ENCODE results near the gene CDH13. TPM values are rescaled to one million over a fixed set of nuclear protein-coding genes. Genes with fewer than 3 reads are reported as not detected.
A peak's percentile ranks its signal among the peaks of the same experiment; 100 is the strongest.

Gene CDH13
- total RNA-seq, 1 donor from 2014 or later, result 2.0 TPM

DNA sequence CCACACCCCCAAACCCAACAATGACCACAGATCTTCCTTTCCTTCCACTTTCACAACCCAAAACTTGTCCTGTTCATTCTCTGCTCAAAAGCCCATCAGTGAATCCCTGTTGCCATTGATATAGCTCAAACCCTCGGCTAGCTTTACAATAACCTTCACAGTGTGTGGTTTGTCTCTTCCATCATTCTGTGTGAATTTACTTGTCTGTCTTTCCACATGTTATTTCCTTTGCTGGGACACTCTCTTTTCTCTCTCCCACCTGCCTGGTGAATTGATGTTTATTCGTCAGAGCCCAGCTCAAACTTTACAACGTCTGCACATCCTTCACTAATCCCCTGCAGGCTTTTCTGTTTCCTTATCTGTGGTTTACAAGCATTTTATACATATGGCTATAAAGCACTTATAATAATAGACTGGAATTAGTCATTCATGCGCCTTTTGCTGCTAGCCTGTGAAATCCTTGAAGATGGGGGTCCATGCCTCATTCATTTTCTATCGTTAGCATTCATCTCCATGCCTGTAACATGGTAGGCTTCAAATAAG is 114.4 kb downstream of the CDH13 start:
- no peak for DNase-seq (ENCODE audit: low spot score)

GRCh38 chr16:82744958-82745357 is 118.2 kb downstream of the CDH13 start:
- DNase-seq (ENCODE audit: low spot score), result no peak

DNA sequence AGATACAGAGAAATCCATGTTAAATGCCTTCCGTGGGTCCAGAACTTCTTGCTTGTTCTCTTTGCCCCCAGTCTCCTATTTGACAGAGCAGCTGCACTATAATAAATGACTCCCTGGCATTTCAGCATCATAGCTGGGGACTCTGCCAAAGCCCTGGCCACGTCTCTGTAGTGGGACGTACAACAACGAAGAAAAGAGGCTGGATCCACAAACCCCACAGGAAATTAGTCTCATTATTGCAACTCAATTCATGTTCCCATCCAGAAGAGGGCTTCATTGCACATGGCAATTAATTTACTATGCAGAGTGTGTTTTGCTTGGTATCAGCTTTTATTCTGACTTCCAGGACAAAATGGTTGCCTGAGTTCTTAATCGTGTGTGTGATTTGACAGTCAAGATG is 121.3 kb downstream of the CDH13 start:
- DNase-seq (ENCODE audit: low spot score), result no peak

DNA sequence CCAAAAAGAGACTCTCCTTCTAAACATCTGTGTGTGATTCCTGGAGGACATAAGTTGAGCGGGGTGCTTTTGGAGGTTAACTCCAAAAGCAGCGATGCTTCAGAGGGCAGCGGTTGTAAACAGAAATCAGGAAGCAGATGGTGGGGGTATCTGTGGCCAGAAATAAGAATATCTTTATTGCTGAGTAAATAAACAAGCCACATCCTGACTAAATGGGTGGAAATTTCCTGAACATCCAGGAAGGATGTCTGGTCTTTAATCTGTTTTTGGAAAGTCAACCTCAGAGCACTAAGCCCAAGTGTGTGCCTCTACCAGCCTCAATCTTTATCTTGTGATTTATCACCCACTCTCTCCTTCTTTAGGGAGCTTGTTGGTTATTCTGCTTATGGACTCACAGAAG is 123.3 kb downstream of the CDH13 start:
- DNase-seq (ENCODE audit: low spot score), result no peak

DNA sequence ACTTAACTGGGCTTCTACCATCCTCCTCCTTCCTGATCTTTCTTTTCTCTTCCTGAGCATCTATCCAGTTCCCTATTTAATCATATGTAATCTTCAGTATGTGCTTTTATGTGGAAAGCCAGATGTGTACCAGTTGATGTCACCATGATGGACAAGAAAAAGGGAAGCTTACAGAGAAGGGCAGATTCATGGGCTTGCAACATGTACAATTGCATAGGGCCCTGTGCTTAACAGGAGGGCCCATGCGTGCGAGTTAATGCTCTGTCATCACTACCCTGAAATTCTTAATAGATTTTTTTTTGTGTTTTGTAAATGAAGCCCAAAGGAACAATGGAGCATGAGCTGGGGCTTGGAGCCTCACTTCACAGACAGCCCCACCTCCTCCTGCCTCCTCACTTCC is 124.3 kb downstream of the CDH13 start:
- no peak for DNase-seq (ENCODE audit: low spot score)

DNA sequence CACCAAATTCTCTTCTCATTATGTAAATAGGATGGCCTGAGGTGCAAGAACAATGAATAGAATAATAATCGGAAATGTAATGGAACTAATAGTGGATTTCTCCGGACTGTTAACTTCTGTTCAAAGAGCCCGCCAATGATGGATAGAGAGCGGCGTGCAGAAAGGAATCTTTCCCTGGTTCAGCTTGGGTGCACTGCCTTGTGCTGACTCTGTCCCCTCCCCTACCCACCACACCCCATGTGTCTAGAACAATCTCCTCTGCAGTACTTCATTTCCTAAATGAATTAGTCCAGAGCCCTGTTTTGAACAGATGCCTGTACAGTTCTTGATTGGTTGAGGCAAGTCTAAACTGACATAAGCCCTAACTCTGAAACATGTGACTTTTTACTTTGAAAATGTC is 125.4 kb downstream of the CDH13 start:
- no peak for DNase-seq (ENCODE audit: low spot score)

- DNase-seq (ENCODE audit: low spot score), result no peak
Observed at GRCh38 chr16:82753821-82754220, 127.1 kb downstream of the CDH13 start.

DNA sequence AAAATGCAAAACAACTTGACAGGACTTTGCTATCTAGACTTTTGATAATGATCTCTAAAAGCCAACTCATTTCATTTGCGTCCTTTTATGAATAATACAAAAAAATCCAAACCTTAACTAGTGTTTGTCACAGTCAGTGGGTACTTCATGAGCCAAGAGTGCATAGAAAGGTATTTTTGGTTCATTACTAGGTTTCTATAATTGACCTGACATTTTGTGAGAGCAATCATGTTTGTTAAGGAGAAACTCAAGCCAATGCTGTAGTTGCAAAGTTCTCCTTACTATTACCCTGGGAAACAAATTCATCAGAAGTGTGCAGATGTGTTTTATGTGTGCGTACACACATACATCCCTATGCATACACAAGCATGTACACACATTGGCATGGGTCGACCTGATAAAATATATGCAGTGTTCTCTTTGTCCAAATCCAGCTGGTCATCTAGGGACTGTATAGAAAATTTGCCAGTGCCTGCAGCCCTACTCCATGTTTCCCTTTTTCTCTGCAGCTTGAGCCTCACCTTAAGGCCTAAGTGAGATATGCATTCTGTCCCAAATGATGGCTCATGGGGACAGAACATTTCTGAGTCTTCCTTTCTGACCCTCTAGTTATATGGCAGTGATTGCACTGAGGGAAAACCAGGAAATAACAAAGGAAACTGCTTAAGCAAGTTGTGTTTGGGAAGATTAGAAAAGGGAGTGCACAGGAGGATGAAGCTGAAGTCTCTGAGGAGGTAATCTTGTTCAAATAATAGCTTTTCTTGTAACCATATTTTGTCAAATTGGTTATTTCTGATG is 128.1 kb downstream of the CDH13 start:
- DNase-seq (ENCODE audit: low spot score), result no peak

- no peak for DNase-seq (ENCODE audit: low spot score)
Observed at GRCh38 chr16:82755570-82756282, 129.0 kb downstream of the CDH13 start.

DNA sequence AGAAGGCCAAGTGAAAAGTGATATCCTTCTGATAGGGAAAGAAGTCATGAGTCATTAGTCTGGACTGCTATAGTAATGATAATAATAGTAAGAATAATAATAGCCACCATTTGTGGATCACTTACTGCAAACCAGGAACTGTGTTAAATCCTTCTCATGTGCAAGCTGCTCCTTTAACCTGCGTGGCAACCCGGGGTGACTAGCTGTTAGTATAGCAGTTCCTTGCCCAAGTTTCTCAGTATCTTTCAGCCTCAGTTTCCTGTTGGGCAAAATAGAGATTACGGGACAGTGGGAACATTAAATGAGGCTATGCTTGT is 129.5 kb downstream of the CDH13 start:
- DNase-seq (ENCODE audit: low spot score), result no peak

DNA sequence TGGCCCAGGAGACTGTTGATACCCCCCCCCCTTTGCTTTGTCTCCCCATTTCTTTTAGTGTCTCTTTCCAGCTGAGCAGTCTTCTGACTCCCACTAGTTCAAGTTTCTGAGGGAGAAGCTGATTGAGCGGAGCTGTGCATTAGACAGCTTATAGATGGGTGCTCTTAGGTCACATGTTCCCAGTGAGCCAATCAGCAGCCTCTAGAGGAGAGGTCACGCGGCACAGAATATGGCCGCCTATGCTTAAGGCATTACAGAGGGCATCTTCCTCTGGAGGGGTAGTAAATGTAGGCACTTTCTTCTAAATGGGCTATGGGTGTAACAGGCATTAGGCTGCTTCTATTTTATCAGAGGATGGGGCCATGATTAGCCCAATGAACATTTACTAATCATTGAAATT is 131.6 kb downstream of the CDH13 start:
- no peak for DNase-seq (ENCODE audit: low spot score)

- no peak for DNase-seq (ENCODE audit: low spot score)
Observed at GRCh38 chr16:82758904-82759303, 132.1 kb downstream of the CDH13 start.

GRCh38 chr16:82761236-82761635 is 134.5 kb downstream of the CDH13 start:
- peak; percentile 20 for DNase-seq (ENCODE audit: low spot score)

- DNase-seq (ENCODE audit: low spot score), result no peak
Observed at GRCh38 chr16:82761858-82762257, 135.1 kb downstream of the CDH13 start.

GRCh38 chr16:82763371-82763770 is 136.6 kb downstream of the CDH13 start:
- DNase-seq (ENCODE audit: low spot score), result no peak

GRCh38 chr16:82767198-82767597 is 140.4 kb downstream of the CDH13 start:
- DNase-seq (ENCODE audit: low spot score), result no peak

GRCh38 chr16:82767808-82768207 is 141.0 kb downstream of the CDH13 start:
- DNase-seq (ENCODE audit: low spot score), result no peak

- DNase-seq (ENCODE audit: low spot score), result no peak
Observed at GRCh38 chr16:82769845-82770244, 143.1 kb downstream of the CDH13 start.

GRCh38 chr16:82772215-82772614 is 145.4 kb downstream of the CDH13 start:
- DNase-seq (ENCODE audit: low spot score), result no peak

GRCh38 chr16:82773018-82773417 is 146.2 kb downstream of the CDH13 start:
- DNase-seq (ENCODE audit: low spot score), result no peak

DNA sequence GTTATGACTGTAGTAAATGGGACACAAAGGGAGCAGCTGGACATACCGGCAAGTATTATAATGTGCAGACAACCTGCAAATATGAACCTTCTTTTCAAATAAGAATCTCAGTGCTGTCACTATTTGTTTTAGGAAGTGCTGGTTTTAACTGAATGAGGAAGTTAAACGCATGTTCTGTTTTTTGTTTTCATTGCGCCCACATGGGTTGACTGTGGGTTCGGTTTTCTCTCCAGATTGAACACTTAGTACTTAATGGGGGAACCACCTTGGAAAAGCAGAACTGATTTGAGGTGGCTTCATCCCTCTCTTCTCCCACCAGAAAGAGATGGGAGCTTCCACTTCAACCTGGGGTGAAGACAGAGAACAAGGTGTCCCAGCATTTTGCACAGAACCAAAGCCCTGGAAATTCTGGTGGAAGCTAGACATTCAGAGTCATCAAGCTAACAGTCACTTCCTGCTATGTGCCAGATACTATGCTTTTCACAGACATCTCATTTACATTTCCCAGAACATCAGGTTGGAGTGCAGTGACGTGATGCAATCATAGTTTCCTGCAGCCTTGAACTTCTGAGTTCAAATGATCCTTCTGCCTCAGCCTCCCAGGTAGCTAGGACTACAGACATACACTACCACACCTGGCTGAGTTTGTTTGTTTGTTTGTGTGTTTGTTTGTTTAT is 149.8 kb downstream of the CDH13 start:
- DNase-seq (ENCODE audit: low spot score), result no peak

GRCh38 chr16:82782715-82783251 is 156.0 kb downstream of the CDH13 start:
- no peak for DNase-seq (ENCODE audit: low spot score)

Measured in mucosa of gallbladder (tissue), 1 donor.